Mesothelial cell of epicardium (in vitro differentiated cells): ENCODE data around the gene EIF3F. TPM values are rescaled to one million over a fixed set of nuclear protein-coding genes. Genes with fewer than 3 reads are reported as not detected.

Experiments used
- DNase-seq, 2 experiments: peaks; one replicate each; pipeline ENCODE4 v3.0.0; 2021; ENCODE audit warnings: low spot score in 2 of 2; ENCODE audit not compliant: unreplicated experiment in 2 of 2
- H3K27ac Mint-ChIP-seq: 2 replicates; pipeline ENCODE4 v1.8.0; 2021; ENCODE audit warnings: mixed read lengths
- H3K27me3 Mint-ChIP-seq: 2 replicates; pipeline ENCODE4 v1.8.0; 2021; ENCODE audit warnings: low read depth, mixed read lengths
- H3K36me3 Mint-ChIP-seq: 2 replicates; pipeline ENCODE4 v1.8.0; 2021; ENCODE audit warnings: mixed read lengths
- H3K4me1 Mint-ChIP-seq: 2 replicates; pipeline ENCODE4 v1.8.0; 2021; ENCODE audit warnings: mixed read lengths
- H3K4me3 Mint-ChIP-seq: 2 replicates; pipeline ENCODE4 v1.8.0; 2021; ENCODE audit warnings: mild to moderate bottlenecking, moderate library complexity, mixed read lengths
- H3K9me3 Mint-ChIP-seq: 2 replicates; pipeline ENCODE4 v1.8.0; 2021; ENCODE audit warnings: mixed read lengths
- CTCF ChIP-seq: fragments of 200-600 bp; sonication (generic); IDR thresholded peaks from one replicate; pipeline ENCODE4 v1.5.0; 2021; ENCODE audit warnings: antibody characterized with exemption; ENCODE audit not compliant: unreplicated experiment
- total RNA-seq: library from RNA; stranded (reverse); gene quantifications from 3 replicates; pipeline ENCODE4 v1.2.1, GENCODE V29; 2021

Gene EIF3F
- total RNA-seq, 1 donor from 2014 or later = 357 TPM

- no peak for TF ChIP-seq CTCF
- no peak for DNase-seq
- Mint-ChIP-seq H3K9me3 (no peaks in the 10 kb centered on the region), H3K27me3 (peaks cover 41% of the 10 kb centered on the region), H3K4me3 (no peak overlapping the region), H3K27ac (no peak overlapping the region), H3K36me3 (no peaks in the 10 kb centered on the region), H3K4me1 (peaks cover 22% of the 10 kb centered on the region)
These were observed 47.0 kb downstream of the EIF3F start for GRCh38 chr11:8034106-8034585.

GRCh38 chr11:8034604-8035190 lies 47.6 kb downstream of the EIF3F start:
- H3K36me3 Mint-ChIP-seq = no peaks in the 10 kb centered on the region
- no peak overlapping the region for H3K4me3 Mint-ChIP-seq
- TF ChIP-seq CTCF = no peak
- peaks cover 22% of the 10 kb centered on the region for H3K4me1 Mint-ChIP-seq
- no peaks in the 10 kb centered on the region for H3K9me3 Mint-ChIP-seq
- DNase-seq = no peak
- H3K27me3 Mint-ChIP-seq = peaks cover 43% of the 10 kb centered on the region
- no peak overlapping the region for H3K27ac Mint-ChIP-seq

- TF ChIP-seq CTCF = no peak
- Mint-ChIP-seq H3K4me1 (peaks cover 22% of the 10 kb centered on the region), H3K27me3 (peaks cover 38% of the 10 kb centered on the region), H3K36me3 (no peaks in the 10 kb centered on the region), H3K27ac (no peak overlapping the region), H3K9me3 (no peaks in the 10 kb centered on the region), H3K4me3 (no peak overlapping the region)
- DNase-seq = no peak
These were observed 48.2 kb downstream of the EIF3F start for GRCh38 chr11:8035200-8035855.

GRCh38 chr11:8036002-8036802 lies 49.1 kb downstream of the EIF3F start:
- peaks cover 33% of the 10 kb centered on the region for H3K27me3 Mint-ChIP-seq
- no peaks in the 10 kb centered on the region for H3K36me3 Mint-ChIP-seq
- no peak for TF ChIP-seq CTCF
- no peak for DNase-seq
- no peak overlapping the region for H3K27ac Mint-ChIP-seq
- no peak overlapping the region for H3K4me3 Mint-ChIP-seq
- H3K4me1 Mint-ChIP-seq = peaks cover 22% of the 10 kb centered on the region
- no peaks in the 10 kb centered on the region for H3K9me3 Mint-ChIP-seq

- H3K4me3 Mint-ChIP-seq = no peak overlapping the region
- no peaks in the 10 kb centered on the region for H3K36me3 Mint-ChIP-seq
- DNase-seq = no peak
- H3K27ac Mint-ChIP-seq = no peak overlapping the region
- TF ChIP-seq CTCF = no peak
- H3K4me1 Mint-ChIP-seq = peaks cover 22% of the 10 kb centered on the region
- peaks cover 39% of the 10 kb centered on the region for H3K27me3 Mint-ChIP-seq
- peaks cover under 1% of the 10 kb centered on the region for H3K9me3 Mint-ChIP-seq
These were observed 49.8 kb downstream of the EIF3F start for GRCh38 chr11:8036986-8037385.
